ENCODE data around the gene ARHGAP22. TPM values are rescaled to one million over a fixed set of nuclear protein-coding genes. Genes with fewer than 3 reads are reported as not detected.

ARHGAP22 gene
- total RNA-seq, 1 experiment from 2014 or later = 9.9 TPM

DNA sequence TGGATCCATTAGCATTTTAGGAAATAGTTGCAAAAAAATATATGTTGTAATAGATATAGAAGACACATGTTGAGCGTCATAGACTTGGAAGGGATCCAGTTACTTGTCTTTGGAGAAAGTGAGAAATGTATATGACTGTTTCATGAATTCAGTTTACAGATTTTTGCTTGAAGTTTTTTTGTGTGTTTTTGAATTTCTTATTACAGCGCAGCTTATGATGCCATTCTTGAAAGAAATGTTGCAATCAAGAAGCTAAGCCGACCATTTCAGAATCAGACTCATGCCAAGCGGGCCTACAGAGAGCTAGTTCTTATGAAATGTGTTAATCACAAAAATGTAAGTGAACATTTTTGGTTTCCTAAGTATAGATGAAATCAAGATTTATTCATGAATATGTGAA, 200.2 kb downstream of the ARHGAP22 start:
- H3K27me3 ChIP-seq (ENCODE audit: insufficient read depth, low read length) = no peaks in the 10 kb centered on the region
- ChIA-PET RAD21 (ENCODE audit: low non-redundant PET in 1 of 2, low total read pairs in 2 of 2, uncharacterized antibody in 2 of 2, unreplicated experiment in 2 of 2) (no interaction called here), POLR2A (no interaction called here), CTCF (no interaction called here)
- no peaks in the 10 kb centered on the region for H4K20me1 ChIP-seq (ENCODE audit: insufficient read depth)
- H3K4me2 ChIP-seq (ENCODE audit: low read length) = no peak overlapping the region
- H3K4me1 ChIP-seq (ENCODE audit: control insufficient read depth in 1 of 2, insufficient read depth in 2 of 2, low read length in 2 of 2) = peaks cover 4 to 23% of the 10 kb centered on the region in 2 experiments; a peak in 3 of 4 replicates
- no TSS peak for BruUV-seq (replicated peaks)
- TF ChIP-seq EGR1 (IDR thresholded peaks at IDR 0.05; ENCODE audit: low read depth) (no peak), EZH2phosphoT487 (IDR thresholded peaks at IDR 0.05; ENCODE audit: borderline replicate concordance) (no peak), POLR2A (IDR thresholded peaks at IDR 0.05; ENCODE audit: borderline replicate concordance, extremely low read depth, insufficient read depth, insufficient read length) (no peak)
- TF ChIP-seq, protein P1, sequence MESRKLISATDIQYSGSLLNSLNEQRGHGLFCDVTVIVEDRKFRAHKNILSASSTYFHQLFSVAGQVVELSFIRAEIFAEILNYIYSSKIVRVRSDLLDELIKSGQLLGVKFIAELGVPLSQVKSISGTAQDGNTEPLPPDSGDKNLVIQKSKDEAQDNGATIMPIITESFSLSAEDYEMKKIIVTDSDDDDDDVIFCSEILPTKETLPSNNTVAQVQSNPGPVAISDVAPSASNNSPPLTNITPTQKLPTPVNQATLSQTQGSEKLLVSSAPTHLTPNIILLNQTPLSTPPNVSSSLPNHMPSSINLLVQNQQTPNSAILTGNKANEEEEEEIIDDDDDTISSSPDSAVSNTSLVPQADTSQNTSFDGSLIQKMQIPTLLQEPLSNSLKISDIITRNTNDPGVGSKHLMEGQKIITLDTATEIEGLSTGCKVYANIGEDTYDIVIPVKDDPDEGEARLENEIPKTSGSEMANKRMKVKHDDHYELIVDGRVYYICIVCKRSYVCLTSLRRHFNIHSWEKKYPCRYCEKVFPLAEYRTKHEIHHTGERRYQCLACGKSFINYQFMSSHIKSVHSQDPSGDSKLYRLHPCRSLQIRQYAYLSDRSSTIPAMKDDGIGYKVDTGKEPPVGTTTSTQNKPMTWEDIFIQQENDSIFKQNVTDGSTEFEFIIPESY (IDR thresholded peaks at IDR 0.05; ENCODE audit: extremely low read depth, insufficient replicate concordance, low read length) = no peak
- 0 out of 2 replicates have a peak, but pooled peaks cover 4% of the 10 kb centered on the region for H3K79me2 ChIP-seq (ENCODE audit: insufficient read depth, low read length)
- intact Hi-C loops (cut with micrococcal nuclease) = no loop called here
- ATAC-seq (no peak), DNase-seq (ENCODE audit: low read depth, low spot score) (no peak)
- no peak overlapping the region for H3K4me3 ChIP-seq (replicated peaks in 1 of 2; ENCODE audit: low read depth in 1 of 2, low read length in 2 of 2)
- no peak overlapping the region for H3K9ac ChIP-seq (ENCODE audit: low read length)
- no peaks in the 10 kb centered on the region for H3K9me2 ChIP-seq (ENCODE audit: insufficient read depth)
- no peak overlapping the region for H3K27ac ChIP-seq (ENCODE audit: low read depth, low read length)
- no peaks in the 10 kb centered on the region for H3K36me3 ChIP-seq (ENCODE audit: control insufficient read depth in 1 of 2, insufficient read depth in 2 of 2, low read length in 2 of 2)
- H2AFZ ChIP-seq (ENCODE audit: low read depth, low read length, poor library complexity, severe bottlenecking) = no peak overlapping the region
- no peaks in the 10 kb centered on the region for H3K9me3 ChIP-seq (ENCODE audit: control insufficient read depth in 1 of 2, insufficient read depth in 1 of 2, low read depth in 1 of 2, low read length in 2 of 2)

GRCh38 chr10:48400850-48401220, 204.0 kb downstream of the ARHGAP22 start:
- Histone ChIP-seq H3K9me2 (ENCODE audit: insufficient read depth) (no peaks in the 10 kb centered on the region), H3K9ac (ENCODE audit: low read length) (no peak overlapping the region), H2AFZ (ENCODE audit: low read depth, low read length, poor library complexity, severe bottlenecking) (no peak overlapping the region), H3K27me3 (ENCODE audit: insufficient read depth, low read length) (no peaks in the 10 kb centered on the region), H3K36me3 (ENCODE audit: control insufficient read depth in 1 of 2, insufficient read depth in 2 of 2, low read length in 2 of 2) (no peaks in the 10 kb centered on the region), H3K27ac (ENCODE audit: low read depth, low read length) (no peak overlapping the region), H3K9me3 (ENCODE audit: control insufficient read depth in 1 of 2, insufficient read depth in 1 of 2, low read depth in 1 of 2, low read length in 2 of 2) (no peaks in the 10 kb centered on the region), H4K20me1 (ENCODE audit: insufficient read depth) (no peaks in the 10 kb centered on the region), H3K79me2 (ENCODE audit: insufficient read depth, low read length) (0 out of 2 replicates have a peak, but pooled peaks cover 4% of the 10 kb centered on the region), H3K4me1 (ENCODE audit: control insufficient read depth in 1 of 2, insufficient read depth in 2 of 2, low read length in 2 of 2) (peaks cover 4 to 16% of the 10 kb centered on the region in 2 experiments; a peak in 3 of 4 replicates), H3K4me3 (replicated peaks in 1 of 2; ENCODE audit: low read depth in 1 of 2, low read length in 2 of 2) (no peak overlapping the region), H3K4me2 (ENCODE audit: low read length) (no peak overlapping the region)
- POLR2A ChIA-PET = no interaction called here
- no peak for DNase-seq (ENCODE audit: low read depth, low spot score)
- RAD21 ChIA-PET (ENCODE audit: low non-redundant PET in 1 of 2, low total read pairs in 2 of 2, uncharacterized antibody in 2 of 2, unreplicated experiment in 2 of 2) = no interaction called here
- CTCF ChIA-PET = no interaction called here
- intact Hi-C loops (cut with micrococcal nuclease) = no loop called here
- BruUV-seq (replicated peaks) = no TSS peak
- ATAC-seq = no peak
- TF ChIP-seq ELF1 (IDR thresholded peaks at IDR 0.05; ENCODE audit: borderline replicate concordance, low read depth) (no peak), POLR2A (IDR thresholded peaks at IDR 0.05; ENCODE audit: borderline replicate concordance, extremely low read depth, insufficient read depth, insufficient read length) (no peak), EGR1 (IDR thresholded peaks at IDR 0.05; ENCODE audit: low read depth) (no peak), POLR2AphosphoS5 (IDR thresholded peaks at IDR 0.05; ENCODE audit: low read depth, low read length) (no peak), SIN3A (IDR thresholded peaks at IDR 0.05; ENCODE audit: low read depth) (no peak), CBX3 (IDR thresholded peaks at IDR 0.05; ENCODE audit: low read depth) (no peak), SRF (IDR thresholded peaks at IDR 0.05; ENCODE audit: low read depth) (no peak), FOSL1 (IDR thresholded peaks at IDR 0.05; ENCODE audit: low read depth) (no peak), SP1 (IDR thresholded peaks at IDR 0.05; ENCODE audit: low read depth) (no peak), ATF3 (IDR thresholded peaks at IDR 0.05) (no peak), RAD21 (IDR thresholded peaks at IDR 0.05; ENCODE audit: low read depth) (no peak), MAX (IDR thresholded peaks at IDR 0.05) (no peak), YY1 (IDR thresholded peaks at IDR 0.05; ENCODE audit: extremely low read depth, insufficient replicate concordance, low read depth, low read length) (no peak), EZH2 (IDR thresholded peaks at IDR 0.05) (no peak)
- TF ChIP-seq, protein P1 (IDR thresholded peaks at IDR 0.05; ENCODE audit: extremely low read depth, insufficient replicate concordance, low read length) = no peak

Data from HCT116 (cell line).